ENCODE results near the gene LIN7C.
"Not testable (repeated sequence)": the region's sequence is repeated elsewhere in the genome, so short reads cannot be mapped to it uniquely, and the experiment has no call there.

The LIN7C gene

GRCh38 chr11:27524155-27524554 is 17.6 kb upstream of the LIN7C start:
- no peak overlapping the region for H3K27ac Mint-ChIP-seq
- H3K4me3 Mint-ChIP-seq, result no peak overlapping the region
- no peaks in the 10 kb centered on the region for H3K9me3 Mint-ChIP-seq
- no peak for DNase-seq
- H3K27me3 Mint-ChIP-seq, result peaks cover 2 to 12% of the 10 kb centered on the region in 2 donors
- H3K36me3 Mint-ChIP-seq, result peaks cover 0 to 2% of the 10 kb centered on the region in 2 donors
- H3K4me1 Mint-ChIP-seq, result no peaks in the 10 kb centered on the region
- ATAC-seq (replicated peaks), result no peak

- Mint-ChIP-seq H3K4me1 (no peaks in the 10 kb centered on the region), H3K27me3 (peaks cover 21 to 22% of the 10 kb centered on the region in 2 donors), H3K36me3 (peaks cover 0 to 2% of the 10 kb centered on the region in 2 donors), H3K27ac (no peak overlapping the region), H3K9me3 (no peaks in the 10 kb centered on the region), H3K4me3 (no peak overlapping the region)
- ATAC-seq (replicated peaks) (no peak), DNase-seq (no peak)
Measured at GRCh38 chr11:27520226-27520625, 13.7 kb upstream of the LIN7C start.

- H3K27ac Mint-ChIP-seq, result no peak overlapping the region
- H3K4me1 Mint-ChIP-seq, result no peaks in the 10 kb centered on the region
- H3K36me3 Mint-ChIP-seq, result peaks cover 0 to 6% of the 10 kb centered on the region in 2 donors
- ATAC-seq (replicated peaks) (no peak), DNase-seq (no peak)
- H3K9me3 Mint-ChIP-seq, result no peaks in the 10 kb centered on the region
- peaks cover 21 to 22% of the 10 kb centered on the region in 2 donors for H3K27me3 Mint-ChIP-seq
- no peak overlapping the region for H3K4me3 Mint-ChIP-seq
Measured at GRCh38 chr11:27518518-27518917, 11.9 kb upstream of the LIN7C start.

DNA sequence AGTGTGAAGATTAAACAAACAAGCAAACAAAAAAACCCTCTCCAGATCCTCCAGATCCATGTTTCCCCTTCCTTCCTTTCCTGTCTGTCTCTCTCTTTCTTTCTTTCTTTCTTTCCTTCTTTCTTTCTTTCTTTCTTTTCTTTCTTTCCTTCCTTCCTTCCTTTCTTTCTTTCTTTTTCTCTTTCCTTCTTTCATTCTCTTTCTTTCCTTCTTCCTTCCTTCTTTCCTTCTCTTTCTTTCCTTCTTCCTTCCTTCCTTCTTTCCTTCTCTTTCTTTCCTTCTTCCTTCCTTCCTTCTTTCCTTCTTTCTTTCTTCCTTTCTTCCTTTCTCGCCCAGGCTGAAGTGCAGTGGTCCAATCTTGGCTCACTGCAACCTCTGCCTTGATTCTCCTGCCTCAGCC is 10.9 kb upstream of the LIN7C start:
- not testable (repeated sequence) for H3K27ac Mint-ChIP-seq; ATAC-seq (replicated peaks); H3K36me3 Mint-ChIP-seq

GRCh38 chr11:27514558-27514957 is 8.0 kb upstream of the LIN7C start:
- Mint-ChIP-seq H3K27ac (no peak overlapping the region), H3K36me3 (peaks cover 7 to 11% of the 10 kb centered on the region in 2 donors), H3K9me3 (no peaks in the 10 kb centered on the region), H3K27me3 (peaks cover 17 to 22% of the 10 kb centered on the region in 2 donors), H3K4me1 (no peaks in the 10 kb centered on the region), H3K4me3 (no peak overlapping the region)
- ATAC-seq (replicated peaks), result no peak
- no peak for DNase-seq

More for the DNA sequence above, 10.9 kb upstream of the LIN7C start:
- H3K27me3 Mint-ChIP-seq, result peaks cover 21 to 22% of the 10 kb centered on the region in 2 donors
- not testable (repeated sequence) for H3K9me3 Mint-ChIP-seq, H3K4me3 Mint-ChIP-seq, H3K4me1 Mint-ChIP-seq, DNase-seq

GRCh38 chr11:27514076-27514475 is 7.5 kb upstream of the LIN7C start:
- ATAC-seq (replicated peaks), result no peak
- H3K9me3 Mint-ChIP-seq, result no peaks in the 10 kb centered on the region
- no peak for DNase-seq
- H3K4me1 Mint-ChIP-seq, result no peaks in the 10 kb centered on the region
- no peak overlapping the region for H3K27ac Mint-ChIP-seq
- H3K4me3 Mint-ChIP-seq, result no peak overlapping the region
- H3K27me3 Mint-ChIP-seq, result peaks cover 13 to 19% of the 10 kb centered on the region in 2 donors
- peaks cover 10 to 14% of the 10 kb centered on the region in 2 donors for H3K36me3 Mint-ChIP-seq

DNA sequence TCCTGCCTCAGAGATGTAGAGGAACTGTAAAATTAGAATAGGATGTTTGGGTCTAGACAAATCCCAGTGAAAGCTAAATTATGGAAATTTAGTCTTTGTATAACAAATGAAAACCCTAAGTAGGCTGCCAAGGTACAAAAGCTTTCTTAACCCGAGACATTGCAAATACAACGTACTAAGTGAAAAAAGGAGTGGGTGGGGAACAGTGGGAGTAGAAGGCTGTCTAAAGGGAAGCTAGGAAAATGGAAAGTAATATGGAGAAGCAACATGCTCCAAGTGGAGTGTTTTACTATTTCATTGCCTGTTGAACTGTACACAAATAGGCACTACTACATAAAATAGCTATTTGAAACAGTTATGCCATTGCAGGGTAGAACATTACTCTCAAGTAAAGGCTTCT is 6.8 kb upstream of the LIN7C start:
- ATAC-seq (replicated peaks) (no peak), DNase-seq (no peak)
- Mint-ChIP-seq H3K4me1 (peaks cover under 1 to 1% of the 10 kb centered on the region in 2 donors), H3K9me3 (no peaks in the 10 kb centered on the region), H3K36me3 (peaks cover 14 to 15% of the 10 kb centered on the region in 2 donors), H3K4me3 (no peak overlapping the region), H3K27me3 (peaks cover 10 to 12% of the 10 kb centered on the region in 2 donors), H3K27ac (no peak overlapping the region)

- Mint-ChIP-seq H3K9me3 (peaks cover 0 to 2% of the 10 kb centered on the region in 2 donors), H3K27me3 (peaks cover under 1% of the 10 kb centered on the region in 2 donors), H3K4me3 (no peak overlapping the region), H3K27ac (no peak overlapping the region), H3K4me1 (peaks cover 8 to 10% of the 10 kb centered on the region in 2 donors), H3K36me3 (peaks cover 17 to 19% of the 10 kb centered on the region in 2 donors)
- no peak for ATAC-seq (replicated peaks)
- DNase-seq, result no peak
Measured at GRCh38 chr11:27512238-27512637, 5.7 kb upstream of the LIN7C start.

DNA sequence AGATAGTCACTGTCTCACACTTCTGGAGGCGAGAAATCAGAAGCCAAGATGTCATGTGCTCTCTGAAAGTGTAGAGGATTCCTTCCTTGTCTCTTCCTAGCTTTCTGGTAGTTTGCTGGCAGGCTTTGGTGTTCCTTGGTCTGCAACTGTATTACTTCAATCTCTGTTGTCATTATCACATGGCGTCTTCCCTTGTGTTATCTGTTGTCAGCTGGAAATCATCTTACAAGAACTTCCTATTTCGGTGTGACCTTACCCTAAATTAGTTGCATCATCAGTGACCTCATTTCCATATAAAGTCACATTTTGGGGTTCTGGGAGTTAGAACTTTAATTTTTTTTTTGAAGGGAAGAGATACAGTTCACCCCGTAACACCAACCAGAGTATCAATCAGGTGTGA is 3.3 kb upstream of the LIN7C start:
- no peak for ATAC-seq (replicated peaks)
- no peak overlapping the region for H3K27ac Mint-ChIP-seq

GRCh38 chr11:27507557-27508322 is 1.2 kb upstream of the LIN7C start:
- Mint-ChIP-seq H3K36me3 (peaks cover 15 to 17% of the 10 kb centered on the region in 2 donors), H3K27me3 (no peaks in the 10 kb centered on the region), H3K4me1 (peaks cover 8 to 29% of the 10 kb centered on the region in 2 donors), H3K9me3 (peaks cover 0 to 2% of the 10 kb centered on the region in 2 donors), H3K27ac (peak overlapping the region; percentile 9), H3K4me3 (peak overlapping the region; percentile 99)
- DNase-seq, result no peak
- no peak for ATAC-seq (replicated peaks)

More for the DNA sequence above, 3.3 kb upstream of the LIN7C start:
- no peaks in the 10 kb centered on the region for H3K27me3 Mint-ChIP-seq
- H3K36me3 Mint-ChIP-seq, result peaks cover 17 to 19% of the 10 kb centered on the region in 2 donors
- DNase-seq, result no peak
- peaks cover 8 to 21% of the 10 kb centered on the region in 2 donors for H3K4me1 Mint-ChIP-seq
- no peak overlapping the region for H3K4me3 Mint-ChIP-seq
- H3K9me3 Mint-ChIP-seq, result peaks cover 0 to 2% of the 10 kb centered on the region in 2 donors

DNA sequence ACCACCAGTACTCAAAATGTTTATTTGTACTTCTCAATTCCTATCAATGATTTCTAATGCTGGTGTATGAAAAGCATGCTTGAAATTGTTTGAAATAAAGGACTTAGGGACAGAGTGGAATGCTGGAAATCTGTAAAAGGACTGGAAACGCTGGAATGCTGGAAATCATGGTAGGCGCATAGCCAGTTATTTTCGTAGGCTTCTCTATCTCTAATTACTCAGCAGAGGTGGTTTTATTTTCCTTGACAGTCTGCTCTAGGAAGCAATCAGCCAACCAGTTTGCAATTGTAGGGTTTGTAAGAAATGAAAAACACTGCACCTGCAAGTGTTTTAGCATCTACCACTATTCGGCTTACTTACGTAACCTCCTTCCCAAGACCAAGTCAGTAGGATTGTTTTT is 788 bp downstream of the LIN7C start:
- Mint-ChIP-seq H3K9me3 (peaks cover 0 to 2% of the 10 kb centered on the region in 2 donors), H3K36me3 (peaks cover 14 to 20% of the 10 kb centered on the region in 2 donors), H3K4me3 (peak overlapping the region; percentile 99), H3K4me1 (peaks cover 13 to 39% of the 10 kb centered on the region in 2 donors), H3K27me3 (no peaks in the 10 kb centered on the region), H3K27ac (peak overlapping the region; percentile 99)
- DNase-seq (no peak), ATAC-seq (replicated peaks) (no peak)

GRCh38 chr11:27504205-27504604 is 2.4 kb downstream of the LIN7C start:
- ATAC-seq (replicated peaks), result no peak
- Mint-ChIP-seq H3K36me3 (peaks cover 8 to 18% of the 10 kb centered on the region in 2 donors), H3K4me1 (peaks cover 13 to 39% of the 10 kb centered on the region in 2 donors), H3K9me3 (peaks cover 0 to 2% of the 10 kb centered on the region in 2 donors), H3K27ac (no peak overlapping the region), H3K27me3 (no peaks in the 10 kb centered on the region), H3K4me3 (no peak overlapping the region)
- DNase-seq, result no peak

- Mint-ChIP-seq H3K9me3 (no peaks in the 10 kb centered on the region), H3K36me3 (peaks cover 3 to 10% of the 10 kb centered on the region in 2 donors), H3K4me1 (peaks cover 5 to 29% of the 10 kb centered on the region in 2 donors), H3K4me3 (no peak overlapping the region), H3K27me3 (no peaks in the 10 kb centered on the region), H3K27ac (no peak overlapping the region)
- DNase-seq, result no peak
- ATAC-seq (replicated peaks), result no peak
Measured at GRCh38 chr11:27501100-27501499, 5.5 kb downstream of the LIN7C start.

GRCh38 chr11:27497911-27498310 is 8.7 kb downstream of the LIN7C start:
- H3K27ac Mint-ChIP-seq, result no peak overlapping the region
- peaks cover 5 to 11% of the 10 kb centered on the region in 2 donors for H3K4me1 Mint-ChIP-seq
- no peak for DNase-seq
- no peak for ATAC-seq (replicated peaks)
- H3K27me3 Mint-ChIP-seq, result no peaks in the 10 kb centered on the region
- H3K9me3 Mint-ChIP-seq, result no peaks in the 10 kb centered on the region
- no peak overlapping the region for H3K4me3 Mint-ChIP-seq
- peaks cover 5 to 14% of the 10 kb centered on the region in 2 donors for H3K36me3 Mint-ChIP-seq

- H3K36me3 Mint-ChIP-seq, result peaks cover 5 to 14% of the 10 kb centered on the region in 2 donors
- no peak overlapping the region for H3K4me3 Mint-ChIP-seq
- H3K27ac Mint-ChIP-seq, result no peak overlapping the region
- H3K4me1 Mint-ChIP-seq, result peaks cover 3 to 6% of the 10 kb centered on the region in 2 donors
- H3K27me3 Mint-ChIP-seq, result no peaks in the 10 kb centered on the region
- DNase-seq (no peak), ATAC-seq (replicated peaks) (no peak)
- H3K9me3 Mint-ChIP-seq, result no peaks in the 10 kb centered on the region
Measured at GRCh38 chr11:27497284-27497866, 9.2 kb downstream of the LIN7C start.

Measured in stimulated activated naive B cell treated with anti-CD40 and anti-IgM and Interleukin-4, amounts not matched to agents 10 μg/mL and 1 μg/mL and 100 μg/mL, for 72 hours (primary cell).